SK-N-DZ (cell line): ENCODE results near the gene ARHGAP21.

Source experiments
- DNase-seq: peaks from one replicate; pipeline ENCODE4 v3.0.0-alpha.2; 2015; ENCODE audit warnings: low spot score

Gene ARHGAP21

DNA sequence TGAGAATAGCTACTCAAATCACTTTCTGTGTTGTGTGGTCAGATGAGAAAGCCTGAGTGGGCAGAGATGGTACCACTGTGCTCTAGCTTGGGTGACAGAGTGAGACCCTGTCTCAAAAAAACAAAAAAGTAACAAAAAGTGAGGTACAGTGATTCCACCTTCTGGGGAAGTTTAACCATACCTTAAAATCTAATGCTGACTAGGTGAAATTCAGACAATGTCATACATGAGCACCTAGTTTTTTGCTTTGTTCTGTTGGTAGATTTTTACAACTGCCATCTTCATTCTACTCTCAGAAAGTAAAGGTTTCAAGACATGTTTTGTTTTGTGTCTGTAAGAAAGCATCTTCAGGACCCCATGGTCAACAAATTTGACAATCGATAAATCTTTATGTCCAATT, 144.2 kb downstream of the ARHGAP21 start:
- DNase-seq: no peak

DNA sequence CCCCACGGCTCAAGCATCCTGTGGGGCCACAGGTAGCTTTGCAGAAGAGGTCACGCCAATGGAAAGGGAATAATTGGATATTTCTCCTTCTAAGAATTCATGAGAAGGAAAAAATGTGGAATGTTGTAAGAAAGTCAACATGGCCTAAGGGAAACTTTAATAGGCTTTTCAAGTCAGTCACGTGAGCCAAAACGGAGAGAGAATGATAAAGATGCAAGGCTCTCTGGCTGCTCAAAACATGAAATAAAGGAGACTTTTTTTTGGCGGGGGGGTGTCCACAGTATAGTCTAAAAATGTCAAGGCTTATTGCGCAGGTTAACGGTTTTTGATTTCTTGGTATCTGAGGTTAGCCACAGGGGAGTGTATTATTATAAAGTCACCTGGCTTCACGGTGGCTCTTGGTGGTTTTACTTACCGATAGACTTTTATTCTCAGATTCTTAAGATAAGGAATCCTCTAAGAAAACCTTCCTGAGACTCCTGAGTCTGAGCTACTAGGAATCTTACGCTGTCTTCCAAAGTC, 148.1 kb downstream of the ARHGAP21 start:
- DNase-seq: no peak

DNA sequence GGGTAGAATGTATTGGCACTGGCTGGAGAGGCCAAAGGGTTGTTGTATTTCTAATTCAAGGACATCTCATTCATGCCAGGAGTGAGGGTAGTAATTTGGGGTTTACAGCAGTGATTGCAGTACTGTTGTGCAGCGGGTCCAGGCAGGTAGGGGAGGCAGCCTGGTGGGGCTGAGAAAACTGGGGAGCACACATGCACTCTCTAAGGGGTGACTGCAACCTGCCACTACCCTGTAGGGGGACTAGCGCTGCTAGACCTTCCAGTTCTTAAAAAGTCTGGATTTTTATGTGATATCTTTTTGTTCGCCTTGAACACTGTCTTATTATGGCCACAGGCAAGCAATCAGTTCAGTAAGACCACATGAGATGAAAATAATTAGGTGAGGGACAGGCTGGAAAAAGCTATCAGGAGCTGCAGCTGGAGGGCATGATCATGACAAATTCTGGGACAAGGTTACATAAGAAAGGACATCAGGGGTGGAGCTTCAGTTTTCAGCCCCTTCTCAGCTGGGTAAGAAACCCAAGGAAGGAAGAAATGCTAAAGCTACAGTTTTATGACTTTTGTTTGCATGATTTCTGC, 149.0 kb downstream of the ARHGAP21 start:
- no peak for DNase-seq

- no peak for DNase-seq
Observed at GRCh38 chr10:24574161-24574560, 149.5 kb downstream of the ARHGAP21 start.

GRCh38 chr10:24571870-24572450, 151.7 kb downstream of the ARHGAP21 start:
- DNase-seq: no peak

GRCh38 chr10:24570658-24571426, 152.8 kb downstream of the ARHGAP21 start:
- no peak for DNase-seq

DNA sequence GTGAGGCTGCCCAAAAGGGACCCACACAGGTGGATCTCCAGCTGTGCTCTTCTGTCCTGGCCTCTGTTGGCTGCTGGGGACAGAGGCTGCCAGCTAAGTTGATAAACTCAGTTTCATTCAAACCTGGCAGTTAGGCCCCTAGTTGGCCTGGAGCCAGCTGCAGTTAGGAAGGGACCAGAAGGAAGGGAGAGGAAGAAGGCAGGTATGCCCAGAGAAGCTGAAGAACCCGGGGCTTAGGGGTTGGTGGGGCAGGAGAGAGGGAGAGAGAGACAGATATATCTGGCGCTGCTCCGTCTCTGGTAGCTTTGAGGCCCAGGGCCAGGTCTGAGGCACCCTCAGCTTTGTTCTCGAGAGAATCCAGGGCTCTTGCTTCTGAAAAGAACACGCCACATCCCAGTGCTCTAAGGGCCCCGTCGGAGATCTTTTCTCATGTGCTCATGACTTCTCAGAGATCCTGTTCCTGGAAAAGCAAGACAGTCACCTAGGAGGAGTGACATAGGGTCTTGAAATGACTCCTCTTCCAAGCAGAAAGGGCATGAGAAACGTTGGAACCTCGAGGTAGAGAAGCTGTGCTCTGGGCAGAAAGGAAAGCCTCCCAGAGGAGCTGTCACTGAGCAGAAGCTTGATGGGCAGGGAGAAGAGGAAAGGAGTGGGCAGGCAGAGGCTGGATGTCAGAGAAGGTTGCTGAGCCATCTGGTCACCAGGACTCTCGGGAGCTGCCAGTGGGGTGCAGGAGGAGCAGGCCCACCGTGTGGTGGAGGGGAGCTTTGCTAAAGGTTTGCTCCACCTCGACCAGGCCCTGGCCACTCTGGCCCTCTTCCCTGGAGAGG, 153.6 kb downstream of the ARHGAP21 start:
- DNase-seq: no peak

DNA sequence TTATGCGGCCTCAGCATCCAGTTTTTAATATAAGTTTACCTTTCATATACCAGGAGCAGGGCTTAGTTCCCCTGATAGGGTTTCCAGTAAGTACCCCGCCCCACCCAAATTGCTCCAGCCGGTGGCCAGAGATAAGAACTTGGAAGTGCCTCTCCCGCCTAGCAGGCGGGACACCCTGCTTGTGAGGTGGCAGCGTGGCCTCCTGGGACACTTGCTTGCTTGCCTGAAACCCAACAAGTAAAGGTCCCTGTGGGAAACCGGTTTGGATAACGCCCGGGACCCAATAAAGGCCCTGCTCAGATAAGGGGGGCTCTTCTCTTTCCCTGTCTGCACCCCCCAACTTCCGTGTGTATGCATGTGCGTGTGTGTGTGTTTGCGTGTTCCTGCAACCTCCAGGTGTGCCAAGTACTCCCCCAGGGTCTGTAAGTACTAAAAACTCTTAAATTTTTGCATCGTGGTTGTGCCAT, 154.3 kb downstream of the ARHGAP21 start:
- DNase-seq: no peak

DNA sequence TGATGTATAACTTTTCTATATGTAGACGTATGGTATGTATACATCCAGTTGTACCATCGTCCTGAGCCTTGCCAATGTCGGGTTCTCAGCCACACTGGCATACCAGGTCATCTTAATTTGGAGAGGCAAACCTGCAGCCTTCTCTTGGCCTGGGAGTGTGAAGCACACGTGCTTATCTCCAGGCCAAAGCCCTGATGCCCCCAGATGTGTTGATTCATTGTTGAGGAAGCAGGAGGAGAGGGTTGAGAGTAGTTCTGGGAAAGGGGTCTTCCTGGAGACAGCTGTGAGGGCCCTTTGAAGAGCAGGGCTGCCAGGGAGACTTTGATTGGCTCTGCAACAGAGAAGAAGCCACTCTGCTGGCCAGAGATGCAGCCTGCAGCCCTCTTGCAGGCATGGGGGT, 155.6 kb downstream of the ARHGAP21 start:
- DNase-seq: no peak

GRCh38 chr10:24561453-24561852, 162.2 kb downstream of the ARHGAP21 start:
- DNase-seq: no peak

DNA sequence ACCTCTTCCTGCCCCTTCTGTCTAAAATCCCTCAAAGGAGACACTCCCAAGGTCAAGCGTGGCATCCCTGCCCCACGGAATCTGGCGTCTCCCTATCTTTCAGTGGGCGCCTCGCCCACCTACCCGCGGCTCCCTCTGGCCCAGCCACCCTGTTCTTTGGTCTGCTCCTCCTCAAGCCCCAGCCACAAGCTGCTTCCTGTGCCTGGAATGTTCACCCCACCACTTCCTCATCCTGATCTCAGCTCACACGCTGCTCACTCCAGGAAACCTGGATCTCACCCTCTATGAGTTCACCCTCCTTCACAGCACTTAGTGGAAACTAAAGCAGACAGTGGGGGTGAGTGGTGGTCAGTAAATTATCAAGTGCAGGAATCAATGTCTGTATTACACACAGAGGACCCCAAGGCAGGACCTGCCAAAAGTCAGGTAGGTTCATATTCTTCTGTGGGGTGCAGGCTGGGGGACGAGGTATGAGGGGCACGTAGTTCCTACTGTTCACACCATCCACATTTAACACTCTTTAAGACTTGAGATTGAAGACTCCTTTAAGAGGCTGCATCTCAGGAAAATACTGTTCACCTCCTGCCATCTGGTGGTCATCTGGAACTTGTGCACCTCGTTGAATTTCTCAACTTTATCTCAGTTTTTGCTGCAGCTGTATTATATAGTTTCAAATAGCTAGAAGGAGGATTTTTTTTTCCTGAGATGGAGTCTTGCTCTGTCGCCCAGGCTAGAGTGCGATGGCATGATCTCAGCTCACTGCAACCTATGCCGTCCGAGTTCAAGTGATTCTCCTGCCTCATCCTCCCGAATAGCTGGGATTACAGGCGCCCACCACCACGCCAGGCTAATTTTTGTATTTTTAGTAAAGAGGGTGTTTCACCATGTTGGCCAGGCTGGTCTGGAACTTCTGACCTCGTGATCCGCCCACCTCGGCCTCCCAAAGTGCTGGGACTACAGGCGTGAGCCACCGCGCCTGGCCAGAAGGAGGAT, 166.6 kb downstream of the ARHGAP21 start:
- peak; percentile 33 for DNase-seq

DNA sequence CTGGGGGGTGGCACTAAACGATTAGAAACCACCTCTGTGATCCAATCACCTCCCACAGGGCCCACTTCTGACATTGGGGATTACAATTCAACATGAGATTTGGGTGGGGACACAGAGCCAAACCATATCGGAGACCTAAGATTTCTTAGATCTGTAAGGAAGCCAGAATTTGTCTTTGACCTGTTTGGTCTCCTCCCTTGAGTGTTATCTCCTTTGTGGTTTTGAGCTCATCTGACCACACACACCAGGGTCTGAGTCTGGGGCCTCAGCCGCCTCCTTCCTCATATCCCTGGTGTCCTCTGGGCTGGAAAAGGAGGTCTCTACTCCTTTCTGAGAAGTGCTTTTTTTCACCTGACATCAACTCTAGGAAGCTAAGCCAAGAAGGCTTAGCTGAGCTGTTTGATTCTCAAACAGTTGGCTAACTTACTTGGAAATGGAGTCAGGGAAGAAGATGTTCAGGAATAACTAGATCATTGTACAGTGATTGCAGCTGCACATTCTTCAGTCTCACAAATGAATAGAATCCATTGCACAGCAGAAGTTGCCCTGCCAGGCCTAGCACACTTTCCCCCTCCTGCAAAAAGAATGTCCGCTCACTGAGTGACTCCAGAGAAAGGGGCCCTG, 167.4 kb downstream of the ARHGAP21 start:
- no peak for DNase-seq

DNA sequence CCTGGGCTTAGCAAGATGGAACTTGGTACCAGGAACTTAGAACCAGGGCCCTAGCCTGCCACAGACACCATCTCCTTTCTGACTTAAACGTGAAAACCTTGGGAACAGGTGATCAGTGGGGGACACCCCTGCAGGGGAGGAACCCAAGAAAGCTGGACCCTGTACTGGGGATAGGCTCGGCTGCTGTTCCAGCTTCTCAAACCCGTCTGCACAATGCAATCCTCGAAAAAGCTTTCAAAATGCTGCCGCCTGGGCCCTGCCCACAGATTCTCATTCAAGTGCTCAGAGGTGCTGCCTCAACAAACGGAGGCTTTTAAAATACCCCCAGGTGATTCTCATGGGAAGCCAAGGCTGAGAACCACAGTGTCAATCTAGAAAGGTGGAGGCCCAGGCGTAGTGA, 169.7 kb downstream of the ARHGAP21 start:
- DNase-seq: no peak

DNA sequence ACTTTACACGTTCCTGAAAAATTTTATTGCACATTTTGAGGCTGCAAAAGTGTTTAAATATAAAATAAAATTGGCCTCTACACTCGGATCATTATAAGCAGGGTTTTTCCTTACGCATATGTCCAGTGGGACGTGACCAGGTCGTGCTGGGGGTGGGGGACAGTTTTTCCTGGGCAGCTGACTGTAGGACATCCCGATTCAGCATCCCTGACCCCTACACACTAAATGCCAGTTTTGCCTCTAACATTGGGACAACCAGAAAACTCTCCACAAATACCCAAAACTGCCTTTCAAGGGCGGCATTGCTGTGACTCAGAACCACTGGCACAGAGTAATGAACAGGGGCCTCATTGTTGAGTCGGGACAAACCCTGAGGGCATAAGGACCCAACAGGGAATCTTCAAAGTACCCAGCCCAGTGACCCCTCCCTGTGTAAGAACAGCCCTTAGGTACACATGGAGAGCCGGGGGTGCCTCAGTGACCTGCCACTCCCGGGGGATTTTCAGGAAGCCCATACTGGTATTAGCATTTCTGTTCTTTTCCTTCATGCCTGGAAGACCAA, 170.6 kb downstream of the ARHGAP21 start:
- no peak for DNase-seq

DNA sequence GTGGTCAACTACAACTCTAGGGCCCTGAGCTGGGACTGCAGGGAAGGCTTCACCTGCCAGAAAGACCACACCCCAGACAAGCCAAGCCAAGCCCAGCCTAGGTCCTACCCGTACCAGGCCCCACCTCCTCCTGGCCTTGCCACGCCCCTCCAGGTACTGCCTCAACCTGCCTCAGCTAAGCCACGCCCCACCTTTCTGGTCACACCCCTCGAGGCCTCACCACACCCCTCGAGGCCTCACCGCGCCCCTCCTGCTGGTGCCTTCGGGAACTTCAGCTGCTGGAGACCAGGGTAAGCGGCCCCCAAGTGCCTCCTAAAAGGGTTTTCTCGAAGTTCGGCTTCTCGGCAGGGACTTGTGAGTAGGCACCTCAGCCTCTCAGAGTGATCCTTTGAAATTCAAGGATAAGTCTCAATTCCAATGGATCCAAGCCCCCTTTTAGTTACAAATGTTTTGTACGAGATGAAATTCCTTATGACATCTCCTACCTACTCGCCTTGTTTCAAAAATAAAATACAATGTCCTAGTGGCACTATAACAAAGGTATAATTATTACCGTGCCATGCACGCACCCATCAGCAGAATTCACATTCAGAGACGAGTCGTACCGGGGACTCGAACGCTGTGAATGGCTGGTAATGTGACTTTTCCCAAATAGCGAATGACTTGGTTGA, 171.2 kb downstream of the ARHGAP21 start:
- no peak for DNase-seq

DNA sequence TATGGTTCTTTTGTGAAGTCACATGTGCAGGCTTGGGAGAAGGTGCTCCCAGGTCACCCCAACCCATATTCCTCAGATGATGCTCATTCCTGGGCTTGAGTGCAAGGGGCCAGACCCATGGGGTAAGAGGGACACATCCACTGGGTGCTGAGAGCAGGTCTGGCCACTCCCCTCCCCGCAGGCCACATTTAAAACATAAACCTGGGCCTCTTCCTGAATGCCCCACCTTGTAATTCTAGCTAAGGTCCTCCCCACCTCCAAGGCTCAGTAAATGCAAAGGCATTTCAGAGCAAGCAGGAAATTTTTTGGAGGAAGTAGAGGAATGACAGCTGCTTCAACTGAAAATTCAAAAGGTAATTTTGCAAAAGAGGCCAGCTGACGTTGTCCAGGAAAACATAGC, 172.5 kb downstream of the ARHGAP21 start:
- no peak for DNase-seq

DNA sequence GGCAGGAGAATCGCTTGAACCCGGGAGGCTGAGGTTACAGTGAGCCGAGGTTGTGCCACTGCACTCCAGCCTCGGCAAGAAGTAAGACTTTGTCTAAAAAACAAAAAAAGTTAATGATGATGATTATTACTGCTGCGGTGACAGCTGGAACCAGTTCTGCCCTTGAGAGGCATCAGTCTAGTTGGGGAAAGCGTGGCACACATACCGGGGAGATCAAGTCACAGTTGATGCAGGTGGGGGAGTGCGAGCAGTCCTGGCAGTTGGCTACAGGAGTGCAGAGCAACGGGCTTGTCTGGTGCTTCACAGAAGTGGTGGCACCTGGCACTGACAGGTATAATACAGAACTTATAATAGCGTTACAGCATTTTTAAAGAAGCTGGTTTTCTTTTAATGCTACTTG, 173.0 kb downstream of the ARHGAP21 start:
- no peak for DNase-seq

DNA sequence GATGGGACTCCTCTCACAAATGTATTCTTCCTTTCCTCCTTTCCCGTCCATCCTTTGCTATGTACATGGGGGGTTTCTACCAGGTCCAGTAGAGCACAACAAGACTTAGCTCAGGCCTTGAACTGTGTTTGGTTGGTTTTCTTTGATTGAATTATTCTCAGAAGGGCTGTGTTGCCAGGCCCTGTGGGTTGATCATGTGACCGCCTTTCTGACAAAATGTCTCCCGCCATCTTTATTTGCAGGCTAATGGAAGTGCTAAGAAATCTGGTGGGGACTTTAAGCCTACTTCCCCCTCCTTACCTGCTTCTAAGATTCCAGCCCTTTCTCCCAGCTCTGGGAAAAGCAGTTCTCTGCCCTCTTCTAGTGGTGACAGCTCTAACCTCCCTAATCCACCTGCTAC, 178.1 kb downstream of the ARHGAP21 start:
- DNase-seq: no peak

GRCh38 chr10:24544776-24545175, 178.9 kb downstream of the ARHGAP21 start:
- DNase-seq: no peak
